COLO668 (cell line): ENCODE results near the gene MAOB.

ENCODE experiments used
- DNase-seq: peaks from one replicate; lab custom pipeline; 2025; ENCODE audit not compliant: unreplicated experiment; lab: John Stamatoyannopoulos, UW

MAOB gene

GRCh38 chrX:43718081-43718480 is 164.2 kb downstream of the MAOB start:
- no peak for DNase-seq

- DNase-seq: no peak
These were observed 165.1 kb downstream of the MAOB start for GRCh38 chrX:43717161-43717560.

- no peak for DNase-seq
These were observed 165.6 kb downstream of the MAOB start for GRCh38 chrX:43716696-43717095.
